PC-9 (cell line): ENCODE data around the gene LRRC53.

Experiments used
- CTCF ChIP-seq: fragments of 200-600 bp; sonication (generic); conservative IDR thresholded peaks from 2 replicates; pipeline ENCODE4 v1.6.1; 2017; ENCODE audit warnings: mixed run types, antibody characterized with exemption, mild to moderate bottlenecking, moderate library complexity
- EZH2 ChIP-seq: fragments of 200-600 bp; sonication (generic); IDR thresholded peaks from 2 replicates; pipeline ENCODE4 v1.8.0; 2017; ENCODE audit warnings: antibody characterized with exemption, low read depth

- no peak for TF ChIP-seq EZH2
- no peak for TF ChIP-seq CTCF
These were observed 10.0 kb downstream of the LRRC53 start for GRCh38 chr1:74502432-74502831.
